Activated CD4-positive, CD25-positive, alpha-beta regulatory T cell (primary cell): Measurements from ENCODE around the gene SPOP.
"Not testable (repeated sequence)": the region's sequence is repeated elsewhere in the genome, so short reads cannot be mapped to it uniquely, and the experiment has no call there.

ENCODE experiments used
- DNase-seq, 4 experiments: peaks; one replicate each; lab custom pipeline; 2025; lab: John Stamatoyannopoulos, UW

The SPOP gene

GRCh38 chr17:49647256-49647585 lies 30.7 kb downstream of the SPOP start:
- DNase-seq, result no peak

- peak in 1 of 4 experiments; percentile 2 for DNase-seq
These were observed 31.3 kb downstream of the SPOP start for GRCh38 chr17:49646391-49647255.

GRCh38 chr17:49646056-49646390 lies 31.9 kb downstream of the SPOP start:
- DNase-seq, result not testable (repeated sequence)

- DNase-seq, result no peak
These were observed 32.2 kb downstream of the SPOP start for GRCh38 chr17:49645654-49646053.

- DNase-seq, result no peak
These were observed 37.3 kb downstream of the SPOP start for GRCh38 chr17:49640556-49640955.

GRCh38 chr17:49638818-49639217 lies 39.1 kb downstream of the SPOP start:
- DNase-seq, result no peak

GRCh38 chr17:49637739-49638138 lies 40.2 kb downstream of the SPOP start:
- DNase-seq, result no peak

GRCh38 chr17:49637050-49637449 lies 40.8 kb downstream of the SPOP start:
- no peak for DNase-seq

- DNase-seq, result no peak
These were observed 42.8 kb downstream of the SPOP start for GRCh38 chr17:49635121-49635520.

GRCh38 chr17:49634485-49634860 lies 43.4 kb downstream of the SPOP start:
- no peak for DNase-seq

- no peak for DNase-seq
These were observed 44.0 kb downstream of the SPOP start for GRCh38 chr17:49633762-49634484.

GRCh38 chr17:49633250-49633649 lies 44.6 kb downstream of the SPOP start:
- no peak for DNase-seq

- DNase-seq, result no peak
These were observed 45.7 kb downstream of the SPOP start for GRCh38 chr17:49632201-49632600.

GRCh38 chr17:49631496-49631895 lies 46.4 kb downstream of the SPOP start:
- no peak for DNase-seq

- DNase-seq, result no peak
These were observed 47.6 kb downstream of the SPOP start for GRCh38 chr17:49630113-49630900.

GRCh38 chr17:49629447-49629846 lies 48.5 kb downstream of the SPOP start:
- no peak for DNase-seq

GRCh38 chr17:49624896-49625295 lies 53.0 kb downstream of the SPOP start:
- DNase-seq, result no peak

- no peak for DNase-seq
These were observed 55.9 kb downstream of the SPOP start for GRCh38 chr17:49621946-49622529.

- DNase-seq, result no peak
These were observed 56.5 kb downstream of the SPOP start for GRCh38 chr17:49621420-49621819.

- DNase-seq, result no peak
These were observed 59.8 kb downstream of the SPOP start for GRCh38 chr17:49618028-49618611.

GRCh38 chr17:49616601-49617131 lies 61.2 kb downstream of the SPOP start:
- DNase-seq, result no peak

GRCh38 chr17:49616086-49616485 lies 61.8 kb downstream of the SPOP start:
- no peak for DNase-seq
